NCI-H2107 treated with DMSO at 0.1 percent for 48 hours (cell line): ENCODE measurements around the gene MAP3K5.

Source experiments
- DNase-seq: peaks from one replicate; lab custom pipeline; 2025; ENCODE audit not compliant: unreplicated experiment; lab: John Stamatoyannopoulos, UW

MAP3K5 gene

DNA sequence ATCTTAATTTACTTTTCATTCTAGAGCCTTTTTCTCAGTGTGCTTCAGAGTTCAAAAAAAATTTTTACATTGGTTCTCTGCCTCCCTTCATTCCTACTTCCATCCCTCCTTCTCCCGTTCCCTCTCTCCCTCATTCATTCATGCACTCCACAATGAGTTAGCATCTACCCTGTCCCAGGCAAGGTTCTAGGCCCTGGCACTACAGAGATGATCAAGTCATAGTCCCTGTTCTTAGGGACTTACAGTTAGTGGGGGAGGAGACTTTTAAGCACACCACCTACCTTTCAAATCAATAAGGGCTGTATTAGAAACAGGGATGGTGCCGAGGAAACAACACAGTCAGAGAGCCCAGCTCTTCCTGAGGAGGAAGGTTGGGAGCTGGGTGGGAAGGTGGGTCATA lies 40.3 kb downstream of the MAP3K5 start:
- DNase-seq, result no peak

DNA sequence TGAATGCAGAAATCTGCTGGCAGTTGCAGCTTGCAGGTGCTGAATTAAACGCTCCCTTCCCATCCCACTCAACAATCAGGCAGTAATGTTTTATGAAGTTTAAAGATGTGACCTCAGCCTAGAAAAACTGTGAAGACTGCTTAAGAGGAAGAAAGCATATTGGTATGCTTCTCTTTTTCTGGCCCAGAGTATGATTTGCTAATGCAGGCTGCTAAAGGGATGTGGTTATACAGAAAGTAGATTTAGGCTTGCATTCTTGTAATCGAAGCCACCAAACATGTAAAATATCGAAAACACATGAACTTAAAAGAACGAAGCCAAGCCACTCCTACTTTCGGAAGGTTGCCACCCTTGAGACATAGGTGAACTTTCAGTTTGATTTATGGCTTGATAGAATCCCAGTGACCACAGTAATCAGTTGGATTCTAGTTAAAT lies 40.7 kb downstream of the MAP3K5 start:
- DNase-seq, result no peak

DNA sequence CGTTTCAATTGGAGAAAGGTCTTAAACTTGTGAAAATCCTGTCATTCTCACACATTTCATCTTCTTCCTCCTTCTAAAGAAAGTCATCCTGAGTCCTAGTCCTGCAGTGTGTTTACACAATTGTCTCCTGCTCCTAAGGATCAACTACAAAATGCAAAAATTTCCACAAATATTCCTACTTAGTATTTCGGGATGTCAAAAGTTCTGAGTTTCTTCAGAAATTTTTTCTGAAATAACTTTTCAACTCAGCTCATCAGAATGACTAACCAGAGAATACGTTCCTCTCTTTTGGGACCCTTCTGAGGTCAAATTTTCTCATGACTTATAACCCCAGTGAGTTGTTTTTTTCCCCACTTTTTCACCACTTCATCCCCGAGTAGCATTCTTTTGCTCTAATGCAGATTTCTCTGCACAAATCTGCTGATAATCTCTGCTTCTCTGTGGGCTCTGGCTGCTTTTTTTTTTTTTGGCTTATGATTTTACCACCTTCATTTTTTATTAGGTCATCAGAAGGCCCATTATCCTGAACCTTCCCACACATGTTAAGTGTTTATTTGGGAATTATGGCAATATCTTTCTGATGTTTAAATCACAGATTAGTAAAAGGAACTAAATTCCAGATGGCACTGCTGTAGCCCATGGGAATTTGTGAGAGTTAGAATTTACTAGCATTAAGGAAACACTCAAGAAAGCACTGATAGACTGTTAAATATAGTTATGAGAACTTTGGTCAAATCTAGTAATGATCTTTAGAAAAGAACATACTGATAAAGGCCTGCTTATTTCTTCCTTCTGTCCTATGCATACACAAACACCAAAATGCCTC lies 41.4 kb downstream of the MAP3K5 start:
- DNase-seq, result no peak

DNA sequence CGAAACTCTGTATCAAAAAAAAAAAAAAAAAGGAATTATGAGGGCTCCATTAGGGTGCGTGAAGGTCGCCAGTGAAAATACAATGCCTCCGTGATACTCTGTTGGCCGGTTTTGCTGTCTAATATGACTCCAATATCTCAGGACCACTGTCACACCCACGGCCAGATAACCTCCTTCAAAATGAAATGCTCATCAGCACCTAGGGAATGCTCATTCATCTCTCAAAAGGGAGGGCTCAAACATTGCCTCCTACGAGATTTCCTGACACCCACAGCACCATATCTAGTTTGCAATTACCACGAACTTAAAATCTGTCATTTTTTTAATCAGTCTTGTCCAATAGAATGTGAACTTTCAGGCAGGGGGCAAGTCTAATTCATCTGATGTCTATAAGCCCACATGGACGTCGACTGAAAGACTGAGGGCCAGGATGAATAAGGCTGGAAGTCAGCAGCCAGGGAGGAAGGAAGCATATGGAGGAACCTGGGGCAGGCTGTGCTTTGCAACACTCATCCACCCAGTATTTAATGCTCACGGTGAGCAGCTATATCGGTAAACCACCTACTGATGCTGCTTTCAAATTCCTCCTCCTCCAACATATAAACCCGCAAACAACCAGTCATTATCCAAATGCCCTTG lies 42.8 kb downstream of the MAP3K5 start:
- DNase-seq, result no peak

DNA sequence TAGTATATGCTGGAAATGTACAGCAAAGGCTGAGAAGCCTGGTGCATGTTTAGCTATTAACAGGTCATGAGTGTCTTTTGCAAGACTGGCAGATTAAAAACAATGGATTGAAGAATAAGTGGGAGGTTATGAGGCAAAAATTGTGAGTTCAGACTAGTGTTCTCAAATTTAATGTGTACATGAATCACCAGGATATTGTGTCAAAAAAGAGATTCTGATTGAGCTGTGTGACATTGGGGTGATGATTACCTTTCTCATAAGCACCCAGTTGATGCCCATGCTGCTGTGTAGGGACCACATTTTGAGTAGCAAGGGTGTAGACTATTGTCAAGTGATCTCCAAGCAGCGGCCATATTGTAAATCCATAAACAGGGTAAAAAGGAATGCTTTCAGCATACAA lies 44.8 kb downstream of the MAP3K5 start:
- DNase-seq, result no peak

DNA sequence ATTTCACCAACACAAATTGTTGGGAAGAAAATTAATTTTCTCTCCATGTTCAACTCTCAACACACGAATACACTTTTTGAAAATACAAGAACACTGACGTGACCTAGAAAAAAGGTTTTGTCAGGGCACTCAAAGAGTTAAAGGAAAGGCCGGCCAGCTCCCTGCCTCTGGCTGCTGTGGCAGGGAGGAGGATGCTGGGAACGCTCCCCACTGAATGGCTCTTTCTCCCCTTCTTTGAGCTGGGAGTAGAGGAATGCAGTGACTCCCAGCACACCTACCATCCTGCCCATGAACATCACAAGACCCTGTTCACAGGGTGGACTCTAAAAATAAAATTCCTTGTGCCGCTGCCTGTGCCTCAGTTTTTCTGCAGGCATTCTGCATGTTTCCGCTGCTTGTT lies 47.0 kb downstream of the MAP3K5 start:
- DNase-seq, result no peak

DNA sequence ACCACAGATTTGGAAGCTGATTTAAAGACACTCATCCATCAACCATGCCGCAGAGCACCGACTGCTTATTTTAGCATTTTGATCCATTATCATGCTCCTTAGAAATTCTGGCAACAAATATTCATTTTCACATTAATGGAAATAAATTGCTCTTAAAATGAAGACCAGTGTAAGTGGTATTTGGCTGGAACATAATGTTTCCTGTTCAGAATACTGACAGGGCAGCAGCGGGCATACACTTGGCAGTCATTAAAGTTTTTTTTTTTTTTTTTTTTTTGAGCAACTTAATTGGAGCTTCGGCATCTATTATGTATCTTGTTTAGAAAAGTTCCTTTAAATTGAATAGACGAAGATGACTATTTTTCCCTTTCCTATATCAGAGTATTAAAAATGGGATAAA lies 47.4 kb downstream of the MAP3K5 start:
- no peak for DNase-seq

DNA sequence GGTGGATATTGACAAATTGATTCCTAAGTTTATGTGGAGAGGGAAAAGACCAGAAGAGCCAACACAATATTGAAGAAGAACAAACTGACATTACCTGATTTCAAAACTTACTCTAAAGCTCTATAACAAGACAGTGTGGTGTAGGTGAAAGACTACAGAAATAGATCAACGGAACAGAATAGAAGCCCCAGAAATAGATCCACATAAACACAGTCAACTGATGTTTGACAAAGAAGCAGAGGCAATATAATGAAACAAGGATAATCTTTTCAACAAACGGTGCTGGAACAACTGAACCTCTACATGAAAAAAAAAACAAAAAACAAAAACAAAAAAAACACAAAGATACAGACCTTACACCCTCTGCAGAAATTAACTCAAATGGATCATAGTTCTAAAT lies 50.2 kb downstream of the MAP3K5 start:
- DNase-seq, result no peak

DNA sequence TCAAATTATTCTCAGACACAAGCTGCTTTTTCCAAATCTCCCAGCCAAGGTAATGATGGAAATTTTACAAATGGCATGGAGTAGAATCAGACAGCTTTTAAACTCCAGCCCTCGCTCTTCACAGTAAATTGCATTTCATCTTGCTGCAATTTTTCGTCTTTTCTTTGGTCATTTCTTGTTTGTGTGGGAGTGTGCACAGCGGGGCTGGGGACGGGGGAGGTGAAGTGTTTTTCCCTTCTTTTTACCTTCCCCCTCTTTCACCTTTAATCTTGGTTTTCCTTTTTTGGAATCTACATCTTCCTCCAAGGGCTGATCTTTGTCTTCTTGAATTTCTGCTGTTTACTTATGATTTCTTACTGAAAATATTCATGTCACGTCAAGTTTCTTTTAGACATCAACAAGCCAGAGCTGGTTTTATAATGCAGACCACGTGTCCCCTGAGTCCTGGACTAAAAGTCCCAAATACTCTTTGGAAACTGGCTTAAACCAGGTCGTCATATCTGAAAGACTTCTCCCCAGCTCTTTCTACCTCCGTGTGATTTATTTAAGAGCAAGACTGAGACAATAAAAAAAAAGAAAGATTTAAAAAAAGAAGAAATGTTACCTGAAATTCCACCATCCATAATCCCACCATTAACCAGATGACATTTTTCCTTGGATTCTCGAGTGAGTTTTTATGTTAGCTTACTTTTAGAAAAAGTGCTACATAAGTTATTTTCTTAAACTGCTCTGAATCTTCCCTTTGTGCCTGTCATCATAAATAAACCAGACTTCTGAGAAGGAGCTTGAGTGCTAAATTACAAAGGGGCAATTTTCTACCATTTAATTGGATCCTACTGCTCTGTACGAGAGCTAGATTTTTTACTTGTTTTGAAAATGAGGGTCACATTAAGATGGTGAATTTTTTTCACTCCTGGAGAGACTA lies 52.0 kb downstream of the MAP3K5 start:
- no peak for DNase-seq

DNA sequence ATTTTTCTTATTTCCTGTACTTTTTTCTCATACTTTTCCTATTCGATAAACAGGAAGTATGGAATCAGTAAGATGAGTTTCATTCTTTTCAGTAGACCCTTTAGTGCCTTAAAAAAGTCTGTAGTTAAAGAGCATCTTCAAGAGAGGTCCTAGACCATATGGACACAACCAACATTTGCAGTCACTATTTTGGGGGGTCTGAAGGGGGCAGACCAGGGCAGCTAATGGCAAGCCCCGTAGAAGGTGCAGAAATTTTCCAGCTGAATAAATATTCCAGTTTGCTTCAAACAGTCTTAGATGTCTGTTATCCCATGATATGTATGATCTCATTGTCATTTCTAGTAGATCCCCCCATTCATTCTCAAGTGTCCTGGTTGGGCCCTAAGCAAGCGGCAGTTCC lies 52.8 kb downstream of the MAP3K5 start:
- DNase-seq, result no peak

DNA sequence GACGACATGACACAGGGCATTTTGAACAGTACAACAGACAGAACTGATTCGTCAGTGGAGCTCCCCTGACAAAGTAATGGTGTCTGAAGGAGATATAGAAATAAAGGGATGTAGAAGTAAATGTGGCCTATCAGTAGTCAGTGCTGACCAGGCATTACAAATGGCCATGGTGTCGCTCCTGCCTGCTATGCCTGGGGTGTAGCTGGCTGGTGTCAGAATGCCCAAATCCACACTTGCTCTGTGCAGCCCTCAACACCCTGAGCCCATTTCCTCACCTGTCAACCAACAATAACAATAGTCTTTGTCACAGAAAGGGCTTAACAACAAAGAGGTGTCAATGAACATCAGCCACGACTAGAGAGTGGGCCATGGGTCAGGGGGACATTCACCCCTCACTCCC lies 53.2 kb downstream of the MAP3K5 start:
- no peak for DNase-seq

DNA sequence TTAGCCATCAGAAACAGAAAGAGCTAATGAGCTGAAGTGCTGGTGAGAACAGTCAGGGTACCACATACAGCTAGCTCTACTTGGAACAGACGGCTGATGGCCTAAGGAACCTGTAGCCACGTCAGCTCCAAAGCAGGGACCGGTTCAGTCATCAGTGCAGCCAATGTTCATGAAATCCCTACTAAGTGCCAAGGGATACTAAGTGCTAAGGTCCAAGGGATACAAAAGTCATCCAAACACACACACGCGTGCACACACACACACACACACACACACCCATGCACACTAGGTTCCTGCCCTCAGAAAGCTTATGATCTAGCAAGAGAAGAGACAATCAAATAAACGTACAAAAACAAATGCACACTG lies 53.6 kb downstream of the MAP3K5 start:
- DNase-seq, result no peak

DNA sequence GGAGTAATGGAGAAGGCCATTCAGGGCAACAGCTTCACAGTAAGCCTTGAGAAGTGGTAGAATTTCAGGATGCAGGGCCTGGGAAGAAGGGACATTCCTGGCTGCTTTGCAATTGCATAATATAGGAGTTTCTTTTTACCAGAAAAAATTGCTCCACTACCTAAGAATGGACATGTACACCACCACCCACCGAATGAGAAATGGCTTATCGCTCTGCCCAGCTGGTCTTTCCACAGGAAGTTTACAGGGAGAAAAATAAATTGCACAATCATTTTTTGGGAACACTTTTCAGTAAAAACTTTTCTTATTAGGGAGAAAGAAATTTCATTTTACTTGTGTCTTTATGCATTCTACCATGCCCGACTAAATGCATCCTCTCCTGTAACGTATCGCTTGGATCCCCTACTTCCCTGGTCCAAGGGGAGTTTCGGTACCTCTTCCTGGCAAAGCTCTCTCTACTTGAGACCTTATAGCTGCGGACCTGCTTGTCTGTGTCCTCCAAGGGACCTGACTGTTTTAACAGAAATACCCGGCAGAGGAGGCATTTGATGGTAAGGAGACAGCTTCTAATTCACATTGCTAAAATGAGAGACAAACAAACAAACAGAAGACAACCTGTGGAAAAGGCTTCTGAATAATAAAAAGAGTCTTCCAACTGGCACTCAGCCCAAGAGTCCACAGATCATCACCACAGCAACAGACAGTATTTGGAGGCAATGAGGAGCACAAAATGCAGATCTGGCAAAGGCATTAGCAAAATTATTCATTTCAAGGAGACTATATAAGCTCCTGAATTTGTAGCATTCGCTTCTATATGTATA lies 54.2 kb downstream of the MAP3K5 start:
- no peak for DNase-seq

DNA sequence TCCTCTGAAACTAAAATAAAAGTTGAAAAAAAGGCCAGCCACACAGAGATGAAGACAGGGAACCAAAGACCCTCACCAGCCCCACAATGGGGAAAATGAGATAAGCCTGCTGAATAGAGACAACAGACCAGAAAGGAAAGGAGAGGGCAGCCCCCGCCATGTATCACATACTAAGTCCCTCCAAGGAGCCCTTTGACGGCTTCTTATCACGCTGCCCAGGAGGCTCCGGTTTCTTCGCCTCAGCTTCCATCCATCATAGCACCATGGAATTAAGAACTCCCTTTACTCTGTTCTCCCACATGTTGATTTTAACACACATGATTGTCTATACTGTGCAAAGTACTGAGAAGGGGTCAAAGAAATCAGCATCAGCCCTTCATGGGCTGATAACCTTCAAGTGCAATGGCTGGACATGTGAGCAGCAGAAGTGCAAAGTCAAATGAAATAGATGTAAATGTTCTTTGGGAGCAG lies 54.9 kb downstream of the MAP3K5 start:
- DNase-seq, result no peak

DNA sequence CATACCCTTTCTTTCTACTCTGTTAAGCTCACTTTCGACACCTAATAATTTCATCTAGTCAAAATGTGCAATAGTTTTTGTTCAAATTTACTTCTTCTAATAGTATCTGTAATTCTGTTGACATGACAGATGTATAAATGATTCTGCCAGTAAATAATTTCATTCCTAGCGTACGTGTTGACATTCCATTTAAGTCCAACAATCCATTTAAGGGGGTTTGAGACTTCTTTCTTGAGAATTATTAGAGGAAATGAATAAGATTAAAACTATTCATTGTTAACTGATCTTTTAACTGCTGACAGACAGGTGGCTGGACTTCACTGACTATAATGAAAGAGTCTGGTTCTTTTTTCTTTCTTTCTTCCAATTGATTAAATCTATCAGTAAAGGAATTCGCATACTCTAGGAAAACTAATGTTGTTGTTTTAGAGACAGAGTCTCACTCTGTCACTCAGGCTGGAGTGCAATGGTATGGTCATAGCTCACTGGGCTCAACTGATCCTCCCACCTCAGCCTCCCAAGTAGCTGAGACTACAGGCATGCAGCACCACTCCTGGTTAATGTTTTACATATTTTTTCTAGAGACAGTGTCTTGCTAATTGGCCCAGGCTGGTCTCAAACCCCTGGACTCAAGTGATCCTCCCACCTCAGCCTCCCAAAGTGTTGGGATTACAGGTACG lies 55.9 kb downstream of the MAP3K5 start:
- DNase-seq, result no peak

DNA sequence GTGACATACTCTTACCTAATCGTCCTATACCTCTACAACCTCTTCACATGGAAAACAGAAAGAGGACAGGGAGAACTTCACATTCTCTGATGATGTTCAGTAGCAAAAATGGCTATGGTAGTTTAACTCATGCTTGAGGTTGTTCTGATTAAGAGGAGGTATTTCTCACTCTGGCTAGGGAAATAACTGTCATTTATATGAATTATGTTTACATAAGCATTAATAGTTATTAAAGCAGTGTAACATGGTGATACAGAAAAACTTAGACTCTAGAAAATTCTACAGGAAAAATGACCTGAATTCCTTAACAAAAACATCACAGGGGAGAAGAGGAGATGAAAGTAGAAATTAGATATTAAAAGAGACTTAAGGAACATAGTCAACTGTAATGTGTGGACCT lies 57.3 kb downstream of the MAP3K5 start:
- no peak for DNase-seq

DNA sequence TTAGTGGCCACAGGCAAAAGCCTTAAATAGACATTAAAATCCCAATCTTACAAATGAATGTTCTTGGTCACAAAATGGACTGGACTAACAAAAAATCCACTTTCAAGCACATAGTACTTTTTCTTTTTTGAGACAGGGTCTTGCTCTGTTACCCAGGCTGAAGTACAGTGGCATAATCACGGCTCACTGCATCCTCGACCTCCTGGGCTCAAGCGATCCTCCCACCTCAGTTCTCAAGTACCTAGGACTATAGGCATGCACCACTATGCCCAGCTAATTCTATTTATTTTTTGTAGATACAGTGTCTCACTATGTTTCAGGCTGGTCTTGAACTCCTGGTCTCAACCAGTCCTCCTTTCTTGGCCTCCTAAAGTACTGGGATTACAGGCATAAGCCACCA lies 59.4 kb downstream of the MAP3K5 start:
- DNase-seq, result no peak

DNA sequence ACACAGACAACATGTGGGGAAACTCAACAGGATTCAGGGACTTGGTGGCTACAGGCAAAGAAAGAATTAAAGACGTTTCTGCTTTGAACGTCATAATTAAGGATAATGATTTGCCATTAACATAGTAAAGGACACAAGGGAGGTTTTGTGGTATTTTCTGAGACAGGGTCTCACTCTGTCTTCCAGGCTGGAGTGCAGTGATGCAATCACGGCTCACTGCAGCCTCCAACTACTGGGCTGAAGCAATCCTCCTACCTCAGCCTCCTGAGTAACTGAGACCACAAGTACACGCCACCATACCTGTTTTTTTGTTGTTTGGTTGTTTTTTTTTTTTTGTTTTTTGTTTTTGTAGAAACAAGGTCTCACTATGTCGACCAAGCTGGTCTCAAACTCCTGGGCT lies 62.4 kb downstream of the MAP3K5 start:
- no peak for DNase-seq

DNA sequence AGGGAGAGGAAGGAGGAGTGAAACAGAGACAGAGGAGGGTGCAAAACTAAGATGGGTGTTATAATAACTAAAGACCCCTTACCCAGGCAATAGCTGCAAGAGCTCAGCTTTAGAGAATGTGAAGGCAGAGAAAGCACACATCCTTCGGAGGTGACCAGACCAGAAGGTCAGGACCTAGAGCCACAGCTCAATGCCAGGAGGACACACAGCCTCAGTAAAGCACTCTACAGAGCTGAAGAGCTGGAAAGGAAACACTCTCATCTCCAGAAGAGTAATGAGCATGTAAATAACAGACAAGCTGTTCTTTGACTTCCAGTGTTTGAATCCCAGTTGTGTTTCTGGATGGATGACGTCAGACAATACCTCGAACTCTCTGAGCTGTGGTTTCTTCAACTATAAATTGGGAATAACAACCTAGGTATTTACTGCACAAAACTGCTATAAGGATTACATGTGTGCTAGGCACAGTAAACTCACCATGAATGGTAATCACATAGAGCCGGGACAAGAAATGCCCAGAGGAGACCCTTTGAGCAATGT lies 63.2 kb downstream of the MAP3K5 start:
- DNase-seq, result no peak
